ENCODE results near the gene TRABD2A.
A peak's percentile ranks its signal among the peaks of the same experiment; 100 is the strongest.

Gene TRABD2A

DNA sequence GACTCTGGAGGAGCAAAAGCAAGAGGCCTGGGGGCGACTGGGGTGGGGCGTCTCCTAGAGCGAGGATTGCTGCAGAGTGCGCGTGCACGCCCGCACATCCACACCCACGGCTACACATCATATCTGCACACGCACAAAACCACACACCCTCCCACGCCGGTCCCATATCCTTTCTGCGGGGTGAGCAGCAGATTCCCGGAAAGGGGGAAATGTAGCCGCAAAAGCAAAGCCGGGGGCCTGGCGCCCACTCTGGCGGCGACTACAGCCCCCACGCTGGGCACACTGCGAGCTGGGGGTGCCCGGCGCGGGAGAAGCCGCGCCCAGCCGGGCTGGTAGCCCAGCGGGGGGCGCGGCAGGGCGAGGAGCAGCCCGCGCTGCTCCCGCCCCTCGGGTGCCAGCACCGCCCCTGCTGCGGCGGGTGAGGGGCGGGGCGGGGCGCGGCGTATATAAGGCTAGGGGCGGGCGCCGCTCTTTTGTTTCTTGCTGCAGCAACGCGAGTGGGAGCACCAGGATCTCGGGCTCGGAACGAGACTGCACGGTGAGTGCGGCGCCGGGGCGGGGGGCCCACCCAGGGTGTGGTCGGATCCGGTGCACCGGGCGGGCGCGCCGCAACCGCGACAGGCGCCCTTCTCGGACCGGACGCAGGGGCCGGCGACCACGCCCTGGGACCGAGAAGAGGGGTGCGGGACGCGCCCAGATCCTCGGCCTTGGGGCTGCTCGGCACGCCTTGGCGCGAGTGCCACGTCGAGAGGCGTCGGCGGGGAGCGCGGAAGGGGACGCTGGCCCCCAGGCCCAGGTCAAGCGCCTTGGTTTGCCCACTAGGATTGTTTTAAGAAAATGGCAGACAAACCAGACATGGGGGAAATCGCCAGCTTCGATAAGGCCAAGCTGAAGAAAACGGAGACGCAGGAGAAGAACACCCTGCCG, 24.6 kb upstream of the TRABD2A start, which contains the start of gene TMSB10:
TMSB10 (plus strand) TSS at position 476 of the 927 bp plus-strand sequence.
- peak; percentile 85 to 89 for DNase-seq (ENCODE audit: low read depth in 1 of 2, low spot score in 1 of 2)

DNA sequence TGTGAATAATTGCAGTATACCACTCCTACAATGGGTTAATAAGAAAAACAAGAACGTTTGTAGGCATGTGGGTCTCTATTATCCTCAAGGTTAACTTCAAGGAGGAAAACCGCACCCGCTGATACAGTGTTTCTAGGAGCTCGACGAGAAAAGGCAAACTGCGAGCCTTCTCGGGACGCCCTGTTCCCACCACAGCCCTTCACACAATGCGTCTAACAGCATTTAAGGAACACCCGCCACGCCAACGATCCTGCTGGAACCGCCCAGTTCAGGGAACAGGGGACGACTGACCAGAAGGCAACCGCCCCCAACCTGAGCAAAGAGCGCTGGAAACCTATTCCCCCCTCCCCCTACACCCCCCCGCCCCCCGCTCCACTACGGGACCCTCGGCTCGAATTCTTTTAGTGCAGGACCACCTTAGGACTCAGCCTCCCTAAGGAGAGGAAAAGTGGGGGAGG, 23.9 kb upstream of the TRABD2A start:
- no peak for DNase-seq (ENCODE audit: low read depth in 1 of 2, low spot score in 1 of 2)

DNA sequence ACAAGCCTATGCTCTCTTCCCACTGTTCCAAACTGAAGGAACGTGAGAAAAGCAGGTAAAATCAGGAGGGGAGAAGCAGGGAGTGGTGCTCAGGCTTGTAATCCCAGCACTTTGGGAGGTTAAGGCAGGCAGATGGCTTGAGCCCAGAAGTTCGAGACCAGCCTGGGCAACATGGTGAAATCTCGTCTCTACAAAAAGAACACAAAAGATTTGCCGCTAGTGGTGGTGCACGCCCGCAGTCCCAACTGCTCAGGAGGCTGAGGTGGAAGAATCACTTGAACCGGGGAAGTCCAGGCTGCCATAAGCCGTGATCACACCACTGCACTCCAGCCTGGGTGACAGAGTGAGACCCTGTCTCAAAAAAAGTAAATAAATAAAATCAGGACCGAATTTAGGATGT, 23.3 kb upstream of the TRABD2A start:
- DNase-seq (ENCODE audit: low read depth in 1 of 2, low spot score in 1 of 2): no peak

DNA sequence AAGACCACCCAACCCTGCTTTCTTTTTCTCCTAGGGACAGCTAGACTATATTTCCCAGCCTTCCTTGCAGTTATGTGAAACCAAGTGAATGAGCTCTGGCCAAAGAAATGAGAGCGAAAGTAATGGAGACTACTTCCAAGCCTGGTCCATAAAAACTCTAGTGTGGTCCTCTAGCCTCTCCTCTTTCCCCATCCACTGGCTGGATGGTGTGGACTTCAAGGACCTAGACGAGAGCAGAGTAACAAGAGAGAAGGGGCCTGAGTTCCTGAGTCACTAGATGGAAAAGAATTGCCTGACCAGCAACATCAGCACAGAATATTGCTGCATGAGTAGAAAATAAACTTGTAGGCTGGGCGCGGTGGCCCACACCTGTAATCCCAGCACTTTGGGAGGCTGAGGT, 21.6 kb upstream of the TRABD2A start:
- no peak for DNase-seq (ENCODE audit: low read depth in 1 of 2, low spot score in 1 of 2)

DNA sequence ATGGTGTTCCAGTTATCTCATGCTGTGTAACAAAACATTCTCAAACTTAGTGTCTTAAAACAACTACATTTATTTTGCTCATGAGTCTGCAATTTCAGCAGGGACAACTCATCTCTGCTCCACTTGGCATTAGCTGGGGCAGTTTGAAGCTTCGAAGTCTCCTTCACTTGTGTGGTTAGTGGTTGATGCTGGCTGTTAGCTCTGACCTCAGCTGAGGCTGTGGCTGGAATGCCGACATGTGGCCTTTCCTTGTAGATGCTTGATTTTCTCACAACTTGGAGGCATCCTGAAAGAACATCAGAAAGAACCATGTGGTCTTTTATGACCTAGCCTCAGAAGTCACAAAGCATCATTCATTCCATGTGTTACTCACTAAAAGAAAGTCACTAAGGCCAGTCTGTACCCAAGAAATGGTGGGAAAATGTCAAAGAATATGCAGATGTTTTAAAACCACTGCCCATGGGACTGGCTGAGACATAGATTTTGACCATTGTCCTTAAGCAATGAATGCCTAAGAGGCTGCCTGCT, 20.8 kb upstream of the TRABD2A start:
- no peak for DNase-seq (ENCODE audit: low read depth in 1 of 2, low spot score in 1 of 2)

DNA sequence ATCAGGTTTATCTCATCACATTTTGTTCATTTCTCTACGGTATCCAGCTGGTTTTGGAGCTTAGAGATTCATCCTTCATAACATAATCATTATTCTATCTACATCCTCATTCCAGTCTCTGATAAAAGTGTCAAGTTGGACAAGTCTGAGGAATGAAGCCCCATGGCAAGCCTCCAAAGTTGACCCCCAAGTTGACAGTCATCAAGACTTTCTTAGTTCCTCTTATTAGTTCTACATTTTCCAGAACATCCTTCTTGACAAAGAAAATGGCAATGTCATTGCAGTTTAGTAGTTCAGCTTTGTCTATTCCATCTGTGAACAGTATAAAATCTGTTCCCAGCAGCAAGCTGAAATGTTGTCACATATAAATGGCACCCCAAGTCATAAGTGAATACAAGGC, 20.1 kb upstream of the TRABD2A start:
- DNase-seq (ENCODE audit: low read depth in 1 of 2, low spot score in 1 of 2): no peak

DNA sequence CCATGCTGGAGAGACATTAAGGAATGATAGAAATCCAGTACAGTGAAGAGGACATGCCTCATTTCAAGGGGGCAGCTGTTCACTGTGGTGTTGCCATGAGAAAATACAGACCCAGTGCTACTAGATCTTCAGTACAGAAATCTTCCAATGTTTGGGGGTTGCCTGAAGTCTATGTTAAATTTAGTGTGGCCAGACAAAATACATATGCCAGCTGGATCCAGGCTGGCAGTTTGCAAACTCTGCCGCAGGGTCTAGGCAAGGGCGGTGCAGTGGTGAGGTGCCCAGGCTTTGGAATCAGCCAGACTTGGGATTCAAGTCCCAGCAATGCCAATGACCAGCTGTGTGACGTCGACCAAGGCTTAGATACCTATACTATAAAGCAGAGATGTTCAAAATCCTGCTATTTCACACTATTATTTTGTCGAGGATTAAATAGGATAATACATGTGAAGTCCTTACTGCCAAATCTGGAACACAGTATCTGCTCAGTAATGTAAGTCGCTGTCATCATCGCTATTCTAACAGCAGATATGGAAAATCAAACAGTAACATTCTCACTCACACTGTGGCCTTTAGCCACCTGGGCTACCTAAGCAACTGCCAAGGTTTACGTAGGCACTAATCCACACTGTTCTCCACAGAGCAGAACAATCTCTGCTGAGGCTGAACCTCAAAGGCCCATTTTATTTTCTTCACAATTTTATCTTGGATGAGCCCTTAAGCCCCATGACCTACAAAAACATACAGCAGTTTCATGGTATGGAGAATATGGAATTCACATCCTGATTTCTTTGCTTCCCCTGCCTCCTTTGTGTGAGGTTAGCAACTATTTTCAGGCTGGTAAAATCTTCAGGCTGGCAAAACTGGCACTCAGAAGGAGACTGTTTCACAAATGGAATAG, 18.7 kb upstream of the TRABD2A start:
- no peak for DNase-seq (ENCODE audit: low read depth in 1 of 2, low spot score in 1 of 2)

DNA sequence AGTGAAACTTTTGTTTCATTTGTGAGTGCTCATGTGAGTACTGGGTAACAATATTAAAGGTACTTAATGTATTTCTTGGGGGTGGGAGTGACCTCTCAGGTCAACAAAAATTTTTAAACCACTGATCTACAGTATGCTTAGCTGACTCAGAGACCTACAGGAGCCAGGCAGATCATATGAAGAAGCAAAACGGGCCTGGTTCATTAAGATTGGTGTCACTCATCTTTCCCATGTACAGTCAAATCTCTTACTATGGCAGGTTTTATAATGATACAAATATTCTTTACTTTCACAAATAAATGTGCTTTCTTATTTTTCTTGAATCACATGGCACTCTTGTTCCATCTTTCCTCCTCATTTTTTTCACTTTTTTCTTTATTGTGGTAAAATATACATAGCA, 16.9 kb upstream of the TRABD2A start:
- no peak for DNase-seq (ENCODE audit: low read depth in 1 of 2, low spot score in 1 of 2)

DNA sequence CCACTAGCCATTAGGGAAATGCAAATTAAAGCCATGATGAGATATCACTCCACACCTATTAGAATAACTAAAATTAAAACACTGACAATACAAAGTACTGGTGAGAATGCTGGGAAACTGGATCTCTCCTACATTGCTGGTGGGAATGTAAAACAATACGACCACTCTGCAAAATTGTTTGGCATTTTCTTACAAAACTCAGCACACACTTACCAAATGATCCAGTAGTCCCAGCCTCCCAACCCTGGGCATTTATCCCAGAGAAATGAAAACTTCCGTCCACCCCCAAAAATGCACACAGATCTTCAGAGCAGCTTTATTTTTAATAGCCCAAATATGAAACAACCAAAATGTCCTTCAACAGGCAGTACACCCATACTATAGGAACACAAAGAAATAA, 15.7 kb upstream of the TRABD2A start:
- DNase-seq (ENCODE audit: low read depth in 1 of 2, low spot score in 1 of 2): no peak

DNA sequence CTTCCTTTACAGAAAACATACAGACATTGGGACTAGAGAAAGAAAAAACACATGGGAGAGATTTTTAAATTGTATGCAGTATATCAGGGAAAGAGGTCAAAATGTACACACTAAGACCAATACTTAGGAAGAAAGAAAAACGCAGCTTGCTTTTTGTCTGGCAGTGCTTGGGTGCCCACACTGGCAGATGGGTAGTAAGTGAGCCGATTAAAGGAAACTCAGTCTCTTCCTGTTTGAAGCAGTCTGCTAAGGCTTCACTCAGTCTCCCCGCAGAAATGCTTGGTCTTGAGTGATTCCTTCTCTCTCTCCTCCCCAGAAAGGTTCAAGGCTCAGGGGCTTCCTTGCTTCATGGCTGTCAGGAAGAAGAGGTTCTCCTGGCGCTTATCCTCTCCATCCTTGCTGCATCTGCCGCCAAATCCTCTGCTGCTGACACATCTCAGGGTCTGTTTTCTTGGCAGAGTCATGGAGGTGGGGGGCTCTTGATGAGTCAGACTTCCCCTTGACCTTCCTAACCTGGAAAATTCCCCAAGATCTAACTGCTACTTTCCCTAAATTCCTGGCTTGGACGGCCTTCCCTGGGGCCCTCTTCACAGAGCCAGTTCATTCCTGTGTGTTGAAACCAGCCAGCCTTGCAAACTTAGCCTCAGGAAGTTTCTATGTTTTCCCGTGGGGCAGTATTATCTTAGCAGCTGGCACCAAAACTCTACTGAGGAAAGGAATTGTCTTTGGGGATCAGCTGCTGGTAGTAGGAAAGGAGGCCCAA, 14.1 kb upstream of the TRABD2A start:
- DNase-seq (ENCODE audit: low read depth in 1 of 2, low spot score in 1 of 2): no peak

DNA sequence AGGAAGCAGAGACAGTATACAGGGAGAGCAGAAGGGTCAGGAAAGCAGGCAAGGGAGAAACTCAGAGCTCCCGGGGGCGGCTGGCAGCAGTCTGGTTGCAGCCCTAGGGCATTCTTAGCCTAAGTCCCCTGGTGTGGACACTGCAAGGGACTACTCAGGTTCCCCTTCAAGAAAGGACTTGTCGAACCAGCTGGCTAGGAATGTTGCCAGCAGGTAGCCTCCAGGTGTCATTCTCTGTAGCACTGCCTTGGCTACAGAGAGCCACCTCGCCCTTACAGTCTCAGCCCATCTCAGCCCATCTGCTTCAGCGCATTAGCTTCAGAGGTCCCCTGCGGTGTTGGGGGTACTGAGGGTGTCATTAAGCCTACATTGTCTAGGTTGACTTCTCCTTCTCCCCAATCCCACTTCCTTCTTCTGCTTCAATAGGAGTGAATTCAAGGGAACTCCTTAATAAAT, 13.3 kb upstream of the TRABD2A start:
- no peak for DNase-seq (ENCODE audit: low read depth in 1 of 2, low spot score in 1 of 2)

DNA sequence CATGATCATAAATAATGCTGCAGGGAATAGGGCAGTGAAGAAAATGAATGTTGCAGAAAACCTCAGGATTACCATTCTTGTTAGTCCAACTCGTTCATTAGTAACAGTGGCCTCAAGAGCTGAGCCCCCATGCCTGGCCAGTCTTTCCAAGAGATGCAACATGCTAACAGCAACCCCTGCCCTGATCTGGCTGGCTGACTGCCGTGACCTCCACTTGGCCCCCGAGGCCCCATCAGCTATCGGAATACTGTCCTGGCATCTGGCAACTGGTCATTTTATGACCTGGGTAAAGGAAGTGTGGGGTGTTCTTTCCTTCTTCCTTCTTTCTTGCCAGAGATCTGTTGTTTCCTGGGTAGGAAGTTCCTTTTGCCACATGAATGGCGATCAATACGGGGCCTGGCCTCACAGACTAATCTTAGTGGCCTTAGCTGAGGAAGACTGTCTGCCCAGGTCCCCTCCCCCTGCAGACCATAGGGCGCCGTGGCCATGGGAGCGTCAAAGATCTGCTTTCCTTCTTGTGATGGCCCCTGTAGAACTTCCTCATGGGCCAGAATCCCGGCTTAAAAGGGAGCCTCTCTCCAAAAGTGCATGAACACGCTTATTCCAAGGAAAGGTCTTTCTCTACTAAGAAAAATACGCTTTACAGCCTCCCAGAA, 10.6 kb upstream of the TRABD2A start:
- DNase-seq (ENCODE audit: low read depth in 1 of 2, low spot score in 1 of 2): no peak

DNA sequence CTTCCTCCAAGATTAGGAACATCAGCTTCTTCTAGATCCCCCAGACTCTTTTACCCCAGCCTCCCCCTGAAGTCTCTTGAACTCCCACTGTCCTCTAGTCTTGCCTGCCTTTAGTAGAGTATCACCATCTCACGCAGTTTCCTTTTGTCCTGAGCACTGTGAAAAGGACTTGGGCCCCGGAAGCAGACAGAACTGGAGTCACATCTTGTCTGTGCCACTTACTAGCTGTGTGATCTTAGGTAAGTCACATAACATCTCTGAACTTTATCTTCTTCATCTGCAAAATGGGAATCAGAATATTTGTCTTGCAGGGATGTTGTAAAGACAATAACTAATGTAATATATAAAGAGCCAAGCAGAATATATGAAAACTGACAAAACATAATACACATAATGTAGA, 8.4 kb upstream of the TRABD2A start:
- no peak for DNase-seq (ENCODE audit: low read depth in 1 of 2, low spot score in 1 of 2)

DNA sequence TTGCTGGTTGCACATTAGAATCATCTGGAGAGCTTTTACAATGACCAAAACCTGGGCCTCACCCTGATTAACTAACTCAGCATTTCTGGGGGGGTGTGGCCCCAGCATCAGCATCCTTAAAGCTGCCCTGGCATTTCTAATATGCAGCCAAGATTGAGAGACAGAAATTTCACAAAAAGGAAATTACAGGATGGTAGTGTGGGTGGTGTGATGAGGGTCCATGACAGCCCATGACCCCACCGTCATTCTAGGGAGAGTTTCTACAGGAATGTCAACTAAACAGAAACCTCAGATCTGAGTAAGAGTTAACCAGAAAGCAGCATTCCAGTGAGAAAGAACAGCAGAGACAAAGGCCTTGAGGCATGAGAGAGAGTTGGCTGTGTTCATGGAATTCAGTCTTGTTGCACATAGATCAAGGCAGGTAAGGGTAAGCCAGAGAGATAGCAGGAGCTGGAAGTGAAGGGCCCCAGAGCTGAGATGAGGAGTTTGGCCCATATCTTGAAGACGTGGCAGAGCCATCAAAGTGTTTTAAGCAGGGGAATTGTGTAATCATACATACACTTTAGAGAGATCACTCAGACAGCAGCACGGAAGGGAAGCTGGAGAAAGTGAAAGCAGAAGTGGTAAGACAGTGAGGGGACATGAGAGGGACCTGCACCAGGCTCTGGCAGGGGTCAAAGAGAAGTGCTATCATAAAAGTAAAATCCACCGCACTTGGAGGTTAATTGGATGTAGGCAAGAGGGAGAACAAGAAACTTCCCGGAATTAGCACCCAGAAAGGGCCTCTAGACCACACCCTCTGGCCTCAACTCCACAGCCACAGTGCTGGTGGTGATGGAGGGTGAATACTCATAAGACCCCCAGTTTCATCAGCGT, 7.8 kb upstream of the TRABD2A start:
- DNase-seq (ENCODE audit: low read depth in 1 of 2, low spot score in 1 of 2): no peak

DNA sequence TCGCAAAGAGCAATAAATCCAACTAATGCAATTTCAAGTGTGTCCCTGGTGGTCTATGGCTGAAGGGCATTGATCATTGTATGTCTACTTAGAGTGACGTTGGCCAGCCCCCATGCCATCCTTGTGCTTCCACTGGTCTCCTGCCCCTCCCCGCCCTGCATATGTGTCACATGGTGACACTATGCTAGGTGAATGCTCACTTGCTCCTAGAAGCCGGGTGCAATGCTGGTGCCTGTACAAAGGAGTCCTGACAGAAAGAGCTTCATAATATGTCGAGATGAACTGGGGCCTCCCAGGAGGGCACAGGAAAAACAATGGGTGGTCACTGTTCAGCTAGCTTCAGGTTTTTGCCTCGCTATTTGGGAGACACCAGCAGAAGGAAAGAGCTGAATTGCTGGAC, 5.9 kb upstream of the TRABD2A start:
- no peak for DNase-seq (ENCODE audit: low read depth in 1 of 2, low spot score in 1 of 2)

DNA sequence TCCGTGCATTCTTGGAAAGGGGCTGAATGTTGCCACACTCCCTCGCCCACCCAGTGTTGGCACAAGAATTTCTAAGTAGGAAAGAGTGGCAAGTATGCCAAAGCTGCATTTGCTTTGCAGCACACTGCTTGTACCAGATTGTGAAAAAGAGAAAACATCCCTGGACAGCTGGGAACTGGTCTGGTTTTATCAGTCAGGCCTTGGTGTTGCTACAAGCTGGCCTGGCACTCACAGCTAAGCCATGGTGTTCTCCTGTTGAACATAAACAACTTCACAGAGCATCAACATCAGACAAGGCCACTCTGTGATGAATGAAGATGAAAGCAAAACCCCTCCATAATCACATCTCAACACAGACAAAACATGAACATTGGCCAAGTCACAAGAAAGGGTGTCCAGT, 4.2 kb upstream of the TRABD2A start:
- DNase-seq (ENCODE audit: low read depth in 1 of 2, low spot score in 1 of 2): no peak

DNA sequence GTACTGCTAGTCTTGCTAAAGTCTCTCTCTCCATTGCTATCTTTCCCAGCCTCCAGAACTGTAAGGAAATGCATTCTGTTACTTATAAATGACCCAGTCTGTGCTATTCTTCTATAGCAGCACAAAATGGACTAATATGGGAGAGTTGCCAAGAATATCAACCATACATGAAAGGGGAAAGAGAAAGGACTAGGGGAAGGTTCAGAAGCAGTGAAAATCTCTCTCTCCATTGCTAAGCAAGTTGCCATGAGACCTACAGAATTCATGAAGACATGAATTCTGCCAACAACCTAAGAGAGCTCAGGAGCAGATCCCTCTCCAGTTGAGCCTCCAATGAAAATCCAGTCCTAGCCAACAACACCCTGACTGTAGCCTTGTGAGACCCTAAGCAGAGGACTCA, 3.6 kb upstream of the TRABD2A start:
- no peak for DNase-seq (ENCODE audit: low read depth in 1 of 2, low spot score in 1 of 2)

DNA sequence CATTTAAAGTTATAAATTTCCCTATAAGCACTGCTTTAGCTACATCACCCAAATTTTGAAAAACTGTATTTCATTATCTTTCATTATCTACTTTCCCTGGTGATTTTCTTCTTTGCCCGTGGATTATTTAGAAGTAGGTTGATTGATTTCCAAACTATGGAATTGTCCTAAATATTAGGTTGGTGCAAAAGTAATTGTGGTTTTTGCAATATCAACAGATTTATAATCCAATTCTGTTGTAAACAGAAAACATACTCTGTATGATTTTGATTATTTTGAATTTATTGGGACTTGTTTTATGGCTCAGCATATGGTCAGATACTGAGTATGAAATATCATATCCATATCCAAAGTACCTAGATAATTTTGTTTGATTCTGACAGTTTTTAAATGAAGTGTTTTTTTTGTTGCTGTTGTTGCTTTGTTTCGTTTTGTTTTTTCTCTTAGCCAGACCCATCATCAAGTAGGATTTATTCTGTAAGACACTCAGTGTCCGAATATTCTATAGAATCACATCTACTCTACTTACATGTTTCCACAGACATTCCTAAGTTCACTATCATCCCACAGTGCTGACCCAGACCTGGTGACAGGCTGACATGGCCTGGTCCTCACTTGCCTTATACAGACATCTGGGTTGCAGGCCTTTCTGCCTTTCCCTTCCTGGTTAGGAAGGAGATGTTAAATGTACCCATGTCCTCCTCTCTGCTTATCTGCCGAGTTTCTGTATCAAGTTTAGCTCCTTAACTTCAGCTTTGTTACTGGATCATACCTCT, 2.1 kb upstream of the TRABD2A start:
- DNase-seq (ENCODE audit: low read depth in 1 of 2, low spot score in 1 of 2): no peak

DNA sequence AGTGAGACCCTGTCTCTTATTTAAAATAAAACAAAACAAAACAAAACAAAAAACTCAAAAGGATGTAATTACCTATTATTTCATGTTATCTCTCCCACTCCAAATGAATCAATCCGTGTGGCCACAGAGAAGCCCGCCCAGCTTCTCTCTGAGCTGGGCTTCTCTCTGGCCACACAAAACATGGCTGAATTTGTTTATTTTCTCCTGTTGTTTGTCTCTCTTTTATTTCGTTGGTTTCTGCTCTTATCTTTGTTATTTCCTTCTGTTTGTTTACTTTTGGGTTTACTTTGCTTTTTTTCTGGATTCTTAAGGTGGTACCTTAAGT, 1.5 kb upstream of the TRABD2A start:
- DNase-seq (ENCODE audit: low read depth in 1 of 2, low spot score in 1 of 2): no peak
